Effector memory CD4-positive, alpha-beta T cell (primary cell): ENCODE results near the gene RGS6.

Source experiments
- DNase-seq, 3 donors: peaks; one replicate each; pipeline ENCODE4 v3.0.0-alpha.2; 2020
- H3K27ac ChIP-seq: 2 replicates; pipeline ENCODE4 v1.7.0; 2013; ENCODE audit warnings: mild to moderate bottlenecking, low read length, moderate library complexity; ENCODE audit not compliant: insufficient read depth, poor library complexity, severe bottlenecking
- H3K27me3 ChIP-seq: replicated peaks from 2 replicates; pipeline ENCODE4 v1.7.0; 2013; ENCODE audit warnings: mild to moderate bottlenecking, low read length; ENCODE audit not compliant: insufficient read depth, control insufficient read depth, poor library complexity, severe bottlenecking
- H3K36me3 ChIP-seq: 2 replicates; pipeline ENCODE4 v1.7.0; 2013; ENCODE audit warnings: mild to moderate bottlenecking, low read length, moderate library complexity; ENCODE audit not compliant: control insufficient read depth, insufficient read depth
- H3K4me1 ChIP-seq: 2 replicates; pipeline ENCODE4 v1.7.0; 2013; ENCODE audit warnings: low read length, mild to moderate bottlenecking; ENCODE audit not compliant: control insufficient read depth, insufficient read depth, poor library complexity, severe bottlenecking
- H3K4me3 ChIP-seq: 2 replicates; pipeline ENCODE4 v1.7.0; 2013; ENCODE audit warnings: low read length, low read depth, mild to moderate bottlenecking; ENCODE audit not compliant: insufficient read depth, poor library complexity, severe bottlenecking
- H3K9me3 ChIP-seq: 2 replicates; pipeline ENCODE4 v1.7.0; 2013; ENCODE audit warnings: mild to moderate bottlenecking, low read length, moderate library complexity; ENCODE audit not compliant: control insufficient read depth

RGS6 gene

GRCh38 chr14:72600551-72601330 is 668.5 kb downstream of the RGS6 start:
- no peaks in the 10 kb centered on the region for H3K4me1 ChIP-seq
- H3K36me3 ChIP-seq, result no peaks in the 10 kb centered on the region
- no peak overlapping the region for H3K27ac ChIP-seq
- no peak overlapping the region for H3K4me3 ChIP-seq
- no peak for DNase-seq
- H3K9me3 ChIP-seq, result no peaks in the 10 kb centered on the region
- no peaks in the 10 kb centered on the region for H3K27me3 ChIP-seq

DNA sequence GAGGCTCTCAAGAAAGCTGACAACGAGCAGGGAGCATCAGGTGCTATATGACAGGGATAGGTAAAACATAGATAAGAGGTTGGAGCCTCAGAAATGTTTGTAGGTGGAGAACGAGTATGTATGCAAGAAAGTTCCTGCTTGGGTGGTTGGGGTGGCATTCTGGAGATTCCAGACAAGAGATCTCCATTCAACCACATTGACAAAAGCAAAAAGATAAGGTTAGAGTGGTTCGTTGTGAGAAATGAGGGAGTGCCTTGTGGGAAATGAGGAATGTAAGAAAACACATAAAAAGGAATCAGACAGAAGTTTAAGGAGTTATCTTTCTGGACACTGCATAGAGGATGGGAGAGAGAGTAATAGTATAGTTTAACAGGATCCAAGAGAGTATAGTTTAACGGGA is 671.4 kb downstream of the RGS6 start:
- H3K4me3 ChIP-seq, result no peak overlapping the region
- H3K27ac ChIP-seq, result no peak overlapping the region
- H3K4me1 ChIP-seq, result no peaks in the 10 kb centered on the region
- H3K36me3 ChIP-seq, result no peaks in the 10 kb centered on the region
- no peaks in the 10 kb centered on the region for H3K27me3 ChIP-seq
- DNase-seq, result no peak
- no peaks in the 10 kb centered on the region for H3K9me3 ChIP-seq

- DNase-seq, result no peak
- H3K27ac ChIP-seq, result no peak overlapping the region
- no peaks in the 10 kb centered on the region for H3K9me3 ChIP-seq
- no peaks in the 10 kb centered on the region for H3K36me3 ChIP-seq
- no peaks in the 10 kb centered on the region for H3K27me3 ChIP-seq
- no peaks in the 10 kb centered on the region for H3K4me1 ChIP-seq
- no peak overlapping the region for H3K4me3 ChIP-seq
Measured at GRCh38 chr14:72604133-72604532, 671.9 kb downstream of the RGS6 start.

DNA sequence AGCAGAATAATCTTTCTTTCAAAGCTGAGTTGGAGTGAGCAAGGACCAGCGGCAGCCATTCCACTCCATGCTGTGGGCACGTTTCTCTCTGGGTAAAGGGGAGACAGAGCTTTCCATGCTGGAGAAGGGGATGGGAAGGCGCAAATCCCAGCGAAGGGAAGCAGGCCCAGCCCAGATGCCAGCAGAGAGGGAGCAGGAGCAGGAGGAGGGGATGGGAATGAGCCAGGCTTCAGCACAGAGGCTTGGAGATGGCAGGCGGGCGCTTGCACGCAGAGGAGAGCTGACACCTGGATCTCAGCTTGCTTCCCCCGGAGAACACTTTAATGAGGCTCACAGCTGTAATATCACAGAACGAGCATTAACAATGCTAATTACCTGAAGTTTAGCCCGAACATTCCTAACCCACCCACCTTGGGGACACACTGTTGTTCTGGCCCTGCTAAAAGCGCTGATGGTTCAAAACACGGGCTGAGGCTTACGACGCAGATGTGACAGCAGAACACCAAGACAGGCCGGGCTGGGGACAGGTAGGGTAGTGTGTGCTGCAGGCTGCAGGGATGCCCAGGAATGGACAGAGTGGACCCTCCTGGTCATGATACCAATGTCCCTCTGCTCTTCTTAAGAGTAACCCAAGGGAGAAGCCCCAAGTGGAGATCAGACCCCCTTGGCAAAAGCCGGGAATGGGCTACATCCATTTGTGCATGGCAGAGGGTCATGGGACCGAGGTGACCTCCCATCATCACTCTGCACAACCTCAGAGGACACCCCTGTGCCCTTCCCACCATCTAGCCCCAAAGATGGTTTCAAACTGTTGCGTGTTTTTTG is 673.1 kb downstream of the RGS6 start:
- no peaks in the 10 kb centered on the region for H3K36me3 ChIP-seq
- no peak overlapping the region for H3K27ac ChIP-seq
- DNase-seq, result no peak
- H3K27me3 ChIP-seq, result no peaks in the 10 kb centered on the region
- no peaks in the 10 kb centered on the region for H3K9me3 ChIP-seq
- H3K4me3 ChIP-seq, result no peak overlapping the region
- H3K4me1 ChIP-seq, result no peaks in the 10 kb centered on the region

- H3K27ac ChIP-seq, result no peak overlapping the region
- no peak for DNase-seq
- no peak overlapping the region for H3K4me3 ChIP-seq
- H3K4me1 ChIP-seq, result no peaks in the 10 kb centered on the region
- H3K27me3 ChIP-seq, result no peaks in the 10 kb centered on the region
- no peaks in the 10 kb centered on the region for H3K9me3 ChIP-seq
- no peaks in the 10 kb centered on the region for H3K36me3 ChIP-seq
Measured at GRCh38 chr14:72605921-72606220, 673.6 kb downstream of the RGS6 start.

DNA sequence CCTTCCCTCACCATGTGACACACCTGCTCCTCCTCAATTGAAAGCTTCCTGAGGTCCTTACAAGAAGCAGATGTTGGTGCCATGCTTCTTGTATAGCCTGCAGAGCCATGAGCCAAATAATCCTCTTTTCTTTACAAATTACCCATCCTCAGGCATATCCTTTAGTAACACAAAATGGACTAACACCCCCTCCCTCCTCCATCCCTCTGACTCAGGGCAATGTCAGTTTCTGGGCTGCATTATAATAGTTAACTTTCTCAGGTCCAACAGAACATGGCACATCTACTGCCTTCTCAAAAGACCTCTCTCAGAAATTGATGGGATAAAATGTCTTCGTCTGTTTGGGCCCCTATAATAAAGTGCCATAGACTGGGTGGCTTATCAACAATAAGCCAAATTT is 674.6 kb downstream of the RGS6 start:
- no peaks in the 10 kb centered on the region for H3K27me3 ChIP-seq
- H3K4me3 ChIP-seq, result no peak overlapping the region
- DNase-seq, result no peak
- no peaks in the 10 kb centered on the region for H3K9me3 ChIP-seq
- H3K4me1 ChIP-seq, result no peaks in the 10 kb centered on the region
- H3K27ac ChIP-seq, result no peak overlapping the region
- H3K36me3 ChIP-seq, result no peaks in the 10 kb centered on the region

- H3K4me3 ChIP-seq, result no peak overlapping the region
- no peaks in the 10 kb centered on the region for H3K27me3 ChIP-seq
- no peak for DNase-seq
- H3K9me3 ChIP-seq, result no peaks in the 10 kb centered on the region
- no peak overlapping the region for H3K27ac ChIP-seq
- no peaks in the 10 kb centered on the region for H3K4me1 ChIP-seq
- no peaks in the 10 kb centered on the region for H3K36me3 ChIP-seq
Measured at GRCh38 chr14:72607386-72608130, 675.3 kb downstream of the RGS6 start.

DNA sequence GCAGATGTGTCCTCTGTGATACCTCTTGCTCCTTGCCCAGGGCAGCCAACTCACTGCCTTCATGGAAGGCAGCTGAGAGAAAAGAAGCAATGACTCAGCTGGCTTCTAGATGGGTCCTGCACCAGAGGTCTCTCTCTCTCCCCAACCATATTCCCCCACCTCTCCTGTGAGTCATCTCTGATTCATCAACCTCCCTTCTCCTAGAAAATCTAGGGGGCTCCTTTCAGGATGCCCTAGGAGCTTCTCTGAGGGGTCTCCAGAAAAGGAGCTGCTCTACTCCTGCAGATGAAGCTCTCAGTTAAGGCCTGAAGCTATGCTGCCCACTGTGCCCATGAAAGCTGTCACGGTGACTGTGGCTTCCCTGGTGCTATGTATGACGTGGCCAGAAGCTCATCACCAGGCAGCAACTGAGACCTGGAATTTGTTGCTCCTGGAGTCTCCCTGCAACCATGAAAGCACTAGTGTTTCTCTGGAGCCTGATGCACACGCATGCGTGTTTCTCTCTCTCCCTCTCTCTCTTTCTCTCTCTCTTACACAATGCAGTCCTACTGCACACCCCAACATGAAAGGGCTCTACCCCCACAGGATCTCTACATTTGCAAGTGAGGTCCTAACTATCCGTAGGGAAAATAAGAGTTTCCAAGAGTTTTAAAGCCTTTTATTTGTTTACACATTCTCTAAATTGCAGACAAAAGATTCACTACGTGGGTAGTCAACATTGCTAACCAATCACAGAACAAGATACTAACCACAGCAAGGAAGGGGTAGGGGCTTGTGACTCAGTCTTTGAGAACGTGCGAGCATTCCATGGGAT is 676.4 kb downstream of the RGS6 start:
- Histone ChIP-seq H3K4me1 (no peaks in the 10 kb centered on the region), H3K9me3 (no peaks in the 10 kb centered on the region), H3K27ac (no peak overlapping the region), H3K36me3 (no peaks in the 10 kb centered on the region), H3K27me3 (no peaks in the 10 kb centered on the region), H3K4me3 (no peak overlapping the region)
- no peak for DNase-seq

DNA sequence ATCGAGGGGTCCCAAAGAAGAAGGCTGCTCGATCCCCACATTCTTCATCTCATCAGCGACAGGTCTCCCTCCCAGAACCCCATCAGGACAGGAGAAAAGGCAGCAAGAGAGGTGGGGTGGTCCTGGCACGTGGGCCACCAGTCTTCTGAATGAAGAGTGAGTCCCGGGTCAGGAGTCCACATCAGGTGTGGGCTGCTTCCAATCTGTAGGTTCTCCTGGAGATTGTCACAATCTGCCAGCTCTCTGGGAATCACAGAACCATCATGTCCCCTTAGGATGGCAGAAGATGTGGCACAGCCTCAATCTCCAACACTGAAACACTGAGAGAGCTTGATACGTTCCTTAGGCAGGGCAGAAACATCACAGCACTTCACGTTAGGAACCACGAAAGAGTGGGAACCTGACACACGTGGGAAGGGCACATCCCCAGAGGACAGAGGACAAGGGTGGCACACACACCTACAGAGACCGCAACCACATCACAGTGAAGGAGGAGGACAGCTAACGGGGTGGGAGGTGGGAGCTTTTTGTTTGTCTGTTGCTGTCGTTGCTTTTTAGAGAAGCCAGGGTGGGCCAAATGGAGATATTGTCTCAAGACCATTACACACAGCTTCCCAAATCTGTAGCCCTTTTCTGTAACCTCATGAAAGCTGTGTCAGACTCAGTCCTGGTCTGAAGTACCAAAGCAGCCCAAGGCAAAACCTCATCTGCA is 677.1 kb downstream of the RGS6 start:
- H3K9me3 ChIP-seq, result no peaks in the 10 kb centered on the region
- H3K4me3 ChIP-seq, result no peak overlapping the region
- no peaks in the 10 kb centered on the region for H3K4me1 ChIP-seq
- DNase-seq, result no peak
- H3K36me3 ChIP-seq, result no peaks in the 10 kb centered on the region
- no peak overlapping the region for H3K27ac ChIP-seq
- no peaks in the 10 kb centered on the region for H3K27me3 ChIP-seq
